ENCODE measurements around the gene WNK2.

GRCh38 chr9:93369686-93370085, 185.7 kb downstream of the WNK2 start:
- TF ChIP-seq, protein P1, sequence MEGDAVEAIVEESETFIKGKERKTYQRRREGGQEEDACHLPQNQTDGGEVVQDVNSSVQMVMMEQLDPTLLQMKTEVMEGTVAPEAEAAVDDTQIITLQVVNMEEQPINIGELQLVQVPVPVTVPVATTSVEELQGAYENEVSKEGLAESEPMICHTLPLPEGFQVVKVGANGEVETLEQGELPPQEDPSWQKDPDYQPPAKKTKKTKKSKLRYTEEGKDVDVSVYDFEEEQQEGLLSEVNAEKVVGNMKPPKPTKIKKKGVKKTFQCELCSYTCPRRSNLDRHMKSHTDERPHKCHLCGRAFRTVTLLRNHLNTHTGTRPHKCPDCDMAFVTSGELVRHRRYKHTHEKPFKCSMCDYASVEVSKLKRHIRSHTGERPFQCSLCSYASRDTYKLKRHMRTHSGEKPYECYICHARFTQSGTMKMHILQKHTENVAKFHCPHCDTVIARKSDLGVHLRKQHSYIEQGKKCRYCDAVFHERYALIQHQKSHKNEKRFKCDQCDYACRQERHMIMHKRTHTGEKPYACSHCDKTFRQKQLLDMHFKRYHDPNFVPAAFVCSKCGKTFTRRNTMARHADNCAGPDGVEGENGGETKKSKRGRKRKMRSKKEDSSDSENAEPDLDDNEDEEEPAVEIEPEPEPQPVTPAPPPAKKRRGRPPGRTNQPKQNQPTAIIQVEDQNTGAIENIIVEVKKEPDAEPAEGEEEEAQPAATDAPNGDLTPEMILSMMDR (IDR thresholded peaks at IDR 0.05) = no peak
- TF ChIP-seq POLR2A (IDR thresholded peaks at IDR 0.05) (no peak), EP300 (IDR thresholded peaks at IDR 0.05) (no peak)
